CD1c-positive myeloid dendritic cell (primary cell): ENCODE data around the gene IER3.
"Not testable (repeated sequence)": the region's sequence is repeated elsewhere in the genome, so short reads cannot be mapped to it uniquely, and the experiment has no call there.

Experiments used
- DNase-seq: peaks from one replicate; pipeline ENCODE4 v3.0.0-alpha.2; 2016; ENCODE audit errors: extremely low spot score

The IER3 gene

DNA sequence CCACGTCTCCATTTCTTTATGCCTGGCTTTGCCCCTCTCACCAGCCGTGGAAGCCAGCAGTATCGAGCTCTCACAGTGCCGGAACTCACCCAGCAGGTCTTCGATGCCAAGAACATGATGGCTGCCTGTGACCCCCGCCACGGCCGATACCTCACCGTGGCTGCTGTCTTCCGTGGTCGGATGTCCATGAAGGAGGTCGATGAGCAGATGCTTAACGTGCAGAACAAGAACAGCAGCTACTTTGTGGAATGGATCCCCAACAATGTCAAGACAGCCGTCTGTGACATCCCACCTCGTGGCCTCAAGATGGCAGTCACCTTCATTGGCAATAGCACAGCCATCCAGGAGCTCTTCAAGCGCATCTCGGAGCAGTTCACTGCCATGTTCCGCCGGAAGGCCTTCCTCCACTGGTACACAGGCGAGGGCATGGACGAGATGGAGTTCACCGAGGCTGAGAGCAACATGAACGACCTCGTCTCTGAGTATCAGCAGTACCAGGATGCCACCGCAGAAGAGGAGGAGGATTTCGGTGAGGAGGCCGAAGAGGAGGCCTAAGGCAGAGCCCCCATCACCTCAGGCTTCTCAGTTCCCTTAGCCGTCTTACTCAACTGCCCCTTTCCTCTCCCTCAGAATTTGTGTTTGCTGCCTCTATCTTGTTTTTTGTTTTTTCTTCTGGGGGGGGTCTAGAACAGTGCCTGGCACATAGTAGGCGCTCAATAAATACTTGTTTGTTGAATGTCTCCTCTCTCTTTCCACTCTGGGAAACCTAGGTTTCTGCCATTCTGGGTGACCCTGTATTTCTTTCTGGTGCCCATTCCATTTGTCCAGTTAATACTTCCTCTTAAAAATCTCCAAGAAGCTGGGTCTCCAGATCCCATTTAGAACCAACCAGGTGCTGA, 20.3 kb downstream of the IER3 start:
- not testable (repeated sequence) for DNase-seq

DNA sequence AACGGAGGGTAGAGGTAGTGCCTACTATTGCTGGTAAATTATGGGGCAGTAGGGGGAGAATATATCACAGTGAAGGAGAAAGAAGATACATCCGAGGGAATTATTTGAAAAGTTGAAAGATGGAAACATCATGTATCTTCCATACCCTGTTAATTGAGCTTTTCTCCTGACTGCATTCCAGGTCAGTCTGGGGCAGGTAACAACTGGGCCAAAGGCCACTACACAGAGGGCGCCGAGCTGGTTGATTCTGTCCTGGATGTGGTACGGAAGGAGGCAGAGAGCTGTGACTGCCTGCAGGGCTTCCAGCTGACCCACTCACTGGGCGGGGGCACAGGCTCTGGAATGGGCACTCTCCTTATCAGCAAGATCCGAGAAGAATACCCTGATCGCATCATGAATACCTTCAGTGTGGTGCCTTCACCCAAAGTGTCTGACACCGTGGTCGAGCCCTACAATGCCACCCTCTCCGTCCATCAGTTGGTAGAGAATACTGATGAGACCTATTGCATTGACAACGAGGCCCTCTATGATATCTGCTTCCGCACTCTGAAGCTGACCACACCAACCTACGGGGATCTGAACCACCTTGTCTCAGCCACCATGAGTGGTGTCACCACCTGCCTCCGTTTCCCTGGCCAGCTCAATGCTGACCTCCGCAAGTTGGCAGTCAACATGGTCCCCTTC, 21.0 kb downstream of the IER3 start:
- DNase-seq = not testable (repeated sequence)

DNA sequence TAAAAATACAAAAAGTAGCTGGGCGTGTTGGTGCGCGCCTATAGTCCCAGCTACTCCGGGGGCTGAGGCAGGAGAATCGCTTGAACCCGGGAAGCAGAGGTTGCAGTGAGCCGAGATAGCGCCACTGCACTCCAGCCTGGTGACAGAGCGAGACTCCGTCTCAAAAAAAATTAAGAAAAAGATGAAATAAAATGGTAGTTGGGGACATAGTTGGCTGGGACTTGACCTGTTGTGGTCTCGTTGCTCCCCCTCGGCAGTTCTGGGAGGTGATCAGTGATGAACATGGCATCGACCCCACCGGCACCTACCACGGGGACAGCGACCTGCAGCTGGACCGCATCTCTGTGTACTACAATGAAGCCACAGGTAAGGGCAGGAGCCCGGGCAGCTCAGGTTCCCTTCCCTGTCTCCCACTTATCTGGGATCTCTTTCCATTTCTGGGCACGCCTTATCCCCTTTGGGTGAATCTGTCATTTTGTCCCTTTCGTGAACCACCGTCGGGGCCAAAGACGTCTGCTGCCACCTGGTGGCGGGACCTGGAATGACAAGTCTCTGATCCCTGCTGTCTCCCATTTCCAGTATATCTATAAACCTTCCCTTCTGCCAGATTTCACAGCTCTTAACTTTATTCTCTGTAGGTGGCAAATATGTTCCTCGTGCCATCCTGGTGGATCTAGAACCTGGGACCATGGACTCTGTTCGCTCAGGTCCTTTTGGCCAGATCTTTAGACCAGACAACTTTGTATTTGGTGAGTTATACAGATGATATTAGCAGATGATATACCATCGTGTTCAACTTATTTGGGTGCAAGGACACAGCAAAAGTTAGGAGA, 21.9 kb downstream of the IER3 start:
- DNase-seq = peak; percentile 91

GRCh38 chr6:30722025-30722279, 22.4 kb downstream of the IER3 start:
- DNase-seq = peak; percentile 59

GRCh38 chr6:30721198-30722024, 22.9 kb downstream of the IER3 start:
- DNase-seq = peak; percentile 99

DNA sequence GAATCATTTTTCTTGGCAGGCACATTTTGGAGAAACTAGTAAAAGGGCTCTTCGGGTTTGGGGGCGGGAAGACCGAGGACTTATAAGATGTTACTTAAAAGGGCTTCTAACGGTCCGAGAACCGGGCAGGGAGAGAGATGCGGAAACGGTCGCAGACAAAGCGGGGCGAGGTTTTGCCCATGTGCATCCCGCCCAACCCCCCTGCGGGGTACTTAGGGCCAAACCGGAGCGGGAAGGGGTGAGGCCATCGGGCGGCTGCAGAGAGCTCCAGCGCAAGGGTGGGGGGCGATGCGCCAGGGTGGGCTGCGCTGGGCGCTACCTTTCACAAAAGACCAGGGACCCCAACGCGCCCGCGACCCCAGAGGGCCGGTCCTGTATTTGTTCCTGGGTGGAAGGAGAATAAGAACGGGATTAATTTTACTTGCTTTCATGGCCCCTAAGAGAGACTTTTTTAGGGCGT, 23.6 kb downstream of the IER3 start:
- DNase-seq = peak; percentile 63

DNA sequence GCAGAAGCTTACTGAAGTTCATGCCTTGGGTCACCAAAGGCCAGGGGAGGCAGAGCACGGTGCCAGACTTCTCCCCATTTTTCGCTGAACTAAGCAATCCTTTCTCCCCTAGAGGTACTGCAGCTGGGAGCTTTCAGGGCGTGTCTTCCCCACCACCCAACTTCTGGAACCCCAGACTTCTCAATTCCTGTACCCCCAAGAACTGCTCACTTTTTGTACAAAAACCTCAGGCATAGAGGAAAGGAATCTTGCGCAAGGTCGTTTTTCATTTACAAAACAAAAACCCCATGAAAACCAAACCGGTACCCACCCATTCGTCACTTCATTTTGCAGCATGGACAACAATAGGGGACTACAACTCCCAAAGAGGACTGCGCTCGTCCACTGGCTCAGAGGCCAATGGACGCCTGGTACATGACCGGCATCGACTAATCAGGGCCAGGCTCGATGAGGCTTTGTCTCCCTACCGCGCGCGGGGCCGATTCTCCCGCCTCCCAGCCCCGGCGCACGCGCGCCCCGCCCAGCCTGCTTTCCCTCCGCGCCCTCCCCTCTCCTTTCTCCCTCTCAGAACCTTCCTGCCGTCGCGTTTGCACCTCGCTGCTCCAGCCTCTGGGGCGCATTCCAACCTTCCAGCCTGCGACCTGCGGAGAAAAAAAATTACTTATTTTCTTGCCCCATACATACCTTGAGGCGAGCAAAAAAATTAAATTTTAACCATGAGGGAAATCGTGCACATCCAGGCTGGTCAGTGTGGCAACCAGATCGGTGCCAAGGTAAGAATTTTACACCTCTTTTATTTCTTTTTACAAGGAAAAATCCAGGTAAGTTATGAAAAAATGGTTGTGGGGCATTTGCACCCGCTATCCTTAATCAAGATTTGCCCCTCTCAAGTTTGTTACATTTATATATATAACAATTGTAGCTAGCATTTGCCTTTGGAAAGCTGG, 24.3 kb downstream of the IER3 start, which contains the start of gene TUBB:
Gene TUBB, plus strand, starts transcription at position 562 of the 947 bp plus-strand sequence. Its CDS starts 155 bp downstream, at position 717.
- peak; percentile 98 for DNase-seq

- no peak for DNase-seq
Measured at GRCh38 chr6:30719356-30719755, 25.0 kb downstream of the IER3 start.

GRCh38 chr6:30717845-30718720, 26.3 kb downstream of the IER3 start:
- DNase-seq = not testable (repeated sequence)

DNA sequence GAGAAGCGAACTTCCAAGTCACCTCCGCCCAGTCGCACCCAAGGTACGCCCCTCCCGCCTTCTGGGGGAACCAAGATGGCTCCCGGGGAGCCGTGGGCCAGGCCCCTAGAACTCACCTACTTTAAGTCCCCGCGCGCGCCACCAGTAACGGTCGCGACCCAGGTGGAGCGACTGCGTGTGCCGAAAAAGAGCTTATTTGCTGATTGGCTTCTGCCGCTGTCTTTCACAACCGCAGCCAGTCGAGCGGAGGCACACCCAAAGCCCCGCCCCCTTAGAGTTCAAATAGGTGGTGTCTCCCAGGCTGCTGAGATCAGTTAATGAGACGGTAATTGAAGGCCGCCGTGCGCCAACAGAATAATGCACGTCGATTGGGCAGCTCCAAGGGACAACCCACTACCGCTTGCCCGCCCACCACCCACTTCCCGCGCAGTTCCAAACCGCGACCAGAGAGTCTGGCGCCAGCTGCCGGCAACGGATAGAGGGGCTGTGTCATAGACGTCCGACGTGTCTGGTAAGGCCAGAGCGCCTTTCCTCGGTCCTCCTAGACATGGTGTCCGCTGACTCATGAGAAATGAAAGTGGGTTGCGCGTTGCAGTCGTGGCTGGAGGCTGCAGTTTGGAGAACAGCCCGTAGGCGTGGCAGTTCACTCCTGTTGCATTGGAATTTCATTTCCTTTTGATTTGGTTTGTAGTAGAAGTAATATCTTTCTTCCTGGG, 27.1 kb downstream of the IER3 start, which contains the start of gene MDC1:
Gene MDC1, minus strand, starts transcription at position 153 of the 716 bp plus-strand sequence. CDS start 2,106 bp downstream, outside the sequence.
- DNase-seq = peak; percentile 99

DNA sequence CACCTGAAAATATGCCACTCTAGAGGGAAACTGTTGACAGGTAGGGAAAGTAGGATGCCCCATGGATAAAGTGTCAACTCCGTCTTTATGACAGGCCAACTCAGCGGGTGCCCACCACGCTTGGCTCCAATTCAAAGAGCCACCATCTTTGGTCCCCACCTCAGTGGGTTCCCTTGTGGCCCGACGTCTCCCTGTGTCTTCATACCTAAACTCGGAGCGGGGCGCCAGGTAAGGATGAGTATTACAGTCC, 27.5 kb downstream of the IER3 start:
- DNase-seq = no peak

- no peak for DNase-seq
Measured at GRCh38 chr6:30714263-30714662, 30.1 kb downstream of the IER3 start.

- no peak for DNase-seq
Measured at GRCh38 chr6:30712441-30712945, 31.9 kb downstream of the IER3 start.

DNA sequence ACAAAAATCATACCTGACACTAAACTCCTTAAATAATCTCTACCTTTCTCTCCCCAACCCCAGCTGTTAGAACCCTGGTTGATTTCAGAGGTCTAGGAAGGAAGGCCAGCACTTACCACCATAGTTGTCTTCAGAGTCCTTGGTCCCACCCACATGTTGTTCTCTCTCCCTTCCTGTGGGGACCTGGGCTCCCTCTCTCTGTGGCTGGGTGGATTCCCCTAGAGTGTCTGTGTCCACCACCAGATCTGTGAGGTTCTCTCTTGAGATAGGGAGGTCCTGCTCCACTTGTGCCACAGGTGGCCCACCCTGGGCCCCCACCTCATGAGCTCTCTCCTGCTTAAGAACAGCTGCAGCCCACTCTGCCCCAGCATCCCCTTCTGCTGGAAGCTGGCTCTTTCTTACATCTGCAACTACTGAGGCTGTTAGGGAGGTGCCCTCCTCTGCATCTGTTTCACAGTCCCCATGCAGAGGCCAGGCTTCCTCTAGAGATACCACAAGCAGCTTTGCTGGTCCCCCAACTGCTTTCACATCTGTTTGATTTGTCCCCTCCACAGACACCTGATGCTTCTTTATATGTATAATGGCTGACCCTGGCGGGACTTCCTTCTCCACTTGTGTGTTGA, 32.5 kb downstream of the IER3 start:
- no peak for DNase-seq

DNA sequence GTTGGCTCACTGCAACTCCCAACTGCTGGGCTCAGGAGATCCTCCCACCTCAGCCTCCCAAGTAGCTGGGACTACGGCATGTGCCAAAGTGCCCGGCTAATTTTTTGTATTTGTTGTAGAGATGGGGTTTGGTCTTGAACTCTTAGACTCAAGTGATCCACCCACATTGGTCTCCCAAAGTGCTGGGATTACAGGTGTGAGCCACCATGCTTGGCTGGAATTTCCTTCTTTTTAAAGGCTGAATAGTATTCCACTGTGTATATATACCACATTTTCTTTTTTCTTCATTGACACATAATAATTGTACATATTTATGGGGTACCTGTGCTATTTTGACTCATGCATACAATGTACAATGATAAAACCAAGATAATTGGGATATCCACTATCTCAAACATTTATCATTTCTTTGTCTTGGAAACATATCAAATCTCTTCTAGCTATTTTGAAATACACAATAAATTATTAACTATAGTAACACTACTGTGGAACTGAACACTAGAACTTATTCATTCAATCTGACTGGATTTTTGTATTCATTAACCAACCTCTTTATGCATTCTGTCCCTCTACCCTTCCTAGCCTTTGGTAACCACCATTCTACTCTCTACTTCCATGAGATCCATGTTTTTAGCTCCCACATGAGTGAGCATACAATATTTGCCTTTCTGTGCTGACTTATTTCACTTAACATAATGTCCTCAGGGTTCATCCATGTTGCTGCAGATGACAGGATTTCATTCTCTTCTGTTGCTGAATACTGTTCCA, 35.1 kb downstream of the IER3 start:
- DNase-seq = no peak

DNA sequence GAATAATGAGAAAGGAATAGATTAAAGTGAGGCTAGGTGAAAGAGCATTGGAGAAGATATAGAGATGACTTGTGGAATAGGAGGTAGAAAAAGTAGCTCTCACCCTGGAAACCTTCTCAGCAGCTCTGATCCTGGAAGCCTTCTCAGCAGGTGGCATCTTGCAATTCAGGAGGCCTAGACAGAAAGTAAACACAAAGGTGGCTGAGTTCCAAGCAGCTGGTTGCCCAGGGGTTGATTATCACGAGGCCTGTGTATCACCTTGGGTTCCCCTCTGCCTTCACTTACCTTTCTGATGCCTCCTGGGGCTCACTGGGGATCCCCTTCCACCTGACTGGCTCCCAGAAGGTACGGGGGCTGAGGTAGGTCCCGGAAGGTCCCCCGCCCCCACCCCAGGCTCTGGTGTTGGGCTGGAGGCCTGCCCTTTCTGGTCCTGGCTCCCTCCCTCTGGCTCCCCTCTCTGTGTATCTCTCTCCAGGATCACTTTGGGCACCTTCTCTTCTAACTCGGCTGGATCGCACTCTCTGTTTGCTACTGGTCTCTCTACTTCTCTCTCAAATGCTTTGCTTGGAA, 37.0 kb downstream of the IER3 start:
- DNase-seq = no peak

GRCh38 chr6:30705620-30706019, 38.7 kb downstream of the IER3 start:
- no peak for DNase-seq
